ENCODE results near the gene GPR143. TPM values are rescaled to one million over a fixed set of nuclear protein-coding genes. Genes with fewer than 3 reads are reported as not detected.

GPR143 gene
- total and polyA plus RNA-seq, 4 donors: 0.33 to 1.4 (median 0.48) TPM

- H3K9me3 ChIP-seq (ENCODE audit: control insufficient read depth in 4 of 4, low read length in 3 of 4): no peaks in the 10 kb centered on the region
- no peak overlapping the region for H3K27ac ChIP-seq (ENCODE audit: low read depth in 1 of 2, low read length in 2 of 2)
- WGBS: 97% methylated on average over 27 of the region's 27 CpGs
- H3K4me1 ChIP-seq (ENCODE audit: control insufficient read depth in 4 of 4, insufficient read depth in 4 of 4, low read length in 3 of 4): no peaks in the 10 kb centered on the region
- no peak overlapping the region for H3K4me3 ChIP-seq (ENCODE audit: low read depth in 1 of 3, low read length in 3 of 3)
- no peak for TF ChIP-seq RAD21 (IDR thresholded peaks at IDR 0.05)
- TF ChIP-seq FOXA1 (IDR thresholded peaks at IDR 0.05): no peak
- TF ChIP-seq MAX (IDR thresholded peaks at IDR 0.05): no peak
- no peak for TF ChIP-seq ZBTB33 (IDR thresholded peaks at IDR 0.05)
- no peak for TF ChIP-seq FOXA2 (IDR thresholded peaks at IDR 0.05)
- TF ChIP-seq NR2F2 (IDR thresholded peaks at IDR 0.05): no peak
- no peak for TF ChIP-seq YY1 (IDR thresholded peaks at IDR 0.05)
- TF ChIP-seq CTCF (IDR thresholded peaks at IDR 0.05; ENCODE audit: low read depth, low read length, missing input control): no peak
- no peak for TF ChIP-seq JUND (IDR thresholded peaks at IDR 0.05)
- no peak for TF ChIP-seq RXRA (IDR thresholded peaks at IDR 0.05)
- no peak for TF ChIP-seq GABPA (IDR thresholded peaks at IDR 0.05 in 1 of 2, conservative IDR thresholded peaks at IDR 0.05 in 1 of 2)
- TF ChIP-seq HNF4A (conservative IDR thresholded peaks at IDR 0.05): no peak
- TF ChIP-seq ATF3 (IDR thresholded peaks at IDR 0.05): no peak
- TF ChIP-seq TAF1 (conservative IDR thresholded peaks at IDR 0.05): no peak
- no peak for TF ChIP-seq REST (IDR thresholded peaks at IDR 0.05)
- no peak for TF ChIP-seq EGR1 (IDR thresholded peaks at IDR 0.05; ENCODE audit: low read depth in 2 of 2)
- H3K36me3 ChIP-seq (ENCODE audit: control insufficient read depth in 4 of 4, insufficient read depth in 3 of 4, low read depth in 1 of 4, low read length in 3 of 4): peaks cover 1 to 45% (median 11%) of the 10 kb centered on the region in 4 donors
- DNase-seq (ENCODE audit: low spot score): no peak
- H3K27me3 ChIP-seq (ENCODE audit: control insufficient read depth in 4 of 4, insufficient read depth in 4 of 4, low read length in 3 of 4): no peaks in the 10 kb centered on the region
- H3K9ac ChIP-seq (ENCODE audit: low read depth in 1 of 2, low read length in 2 of 2): no peak overlapping the region
Observed at GRCh38 chrX:9687899-9688298, 77.7 kb downstream of the GPR143 start.

GRCh38 chrX:9683350-9683749 lies 82.3 kb downstream of the GPR143 start:
- H3K9me3 ChIP-seq (ENCODE audit: control insufficient read depth in 4 of 4, low read length in 3 of 4): no peaks in the 10 kb centered on the region
- no peak overlapping the region for H3K9ac ChIP-seq (ENCODE audit: low read depth in 1 of 2, low read length in 2 of 2)
- H3K36me3 ChIP-seq (ENCODE audit: control insufficient read depth in 4 of 4, insufficient read depth in 3 of 4, low read depth in 1 of 4, low read length in 3 of 4): peaks cover 0 to 21% (median 11%) of the 10 kb centered on the region in 4 donors
- WGBS: 98% methylated on average over 9 of the region's 9 CpGs
- no peaks in the 10 kb centered on the region for H3K27me3 ChIP-seq (ENCODE audit: control insufficient read depth in 4 of 4, insufficient read depth in 4 of 4, low read length in 3 of 4)
- DNase-seq (ENCODE audit: low spot score): no peak
- no peak overlapping the region for H3K4me3 ChIP-seq (ENCODE audit: low read depth in 1 of 3, low read length in 3 of 3)
- no peak overlapping the region for H3K27ac ChIP-seq (ENCODE audit: low read depth in 1 of 2, low read length in 2 of 2)
- no peaks in the 10 kb centered on the region for H3K4me1 ChIP-seq (ENCODE audit: control insufficient read depth in 4 of 4, insufficient read depth in 4 of 4, low read length in 3 of 4)
- no peak for TF ChIP-seq MAX (IDR thresholded peaks at IDR 0.05)
- no peak for TF ChIP-seq NR2F2 (IDR thresholded peaks at IDR 0.05)
- no peak for TF ChIP-seq FOXA1 (IDR thresholded peaks at IDR 0.05)
- TF ChIP-seq YY1 (IDR thresholded peaks at IDR 0.05): no peak
- TF ChIP-seq RAD21 (IDR thresholded peaks at IDR 0.05): no peak
- TF ChIP-seq JUND (IDR thresholded peaks at IDR 0.05): no peak
- no peak for TF ChIP-seq EGR1 (IDR thresholded peaks at IDR 0.05; ENCODE audit: low read depth in 2 of 2)
- TF ChIP-seq GABPA (IDR thresholded peaks at IDR 0.05 in 1 of 2, conservative IDR thresholded peaks at IDR 0.05 in 1 of 2): no peak
- TF ChIP-seq HNF4A (conservative IDR thresholded peaks at IDR 0.05): no peak
- TF ChIP-seq CTCF (IDR thresholded peaks at IDR 0.05; ENCODE audit: low read depth, low read length, missing input control): no peak
- TF ChIP-seq ATF3 (IDR thresholded peaks at IDR 0.05): no peak
- no peak for TF ChIP-seq ZBTB33 (IDR thresholded peaks at IDR 0.05)
- no peak for TF ChIP-seq FOXA2 (IDR thresholded peaks at IDR 0.05)
